K562 (cell line): ENCODE measurements around the gene YAE1. TPM values are rescaled to one million over a fixed set of nuclear protein-coding genes. Genes with fewer than 3 reads are reported as not detected.

Source experiments
- ATAC-seq: fragments of 200-7000 bp; cut with Tn5 transposase; 3 replicates; pipeline ENCODE4 v1.9.1; 2020; ENCODE audit warnings: moderate library complexity
- BruUV-seq: library from RNA; stranded (reverse); fragments of 400-500 nt; replicated peaks from 2 replicates; lab custom pipeline; 2021; lab: Mats Ljungman, UMichigan
- CTCF ChIA-PET: fragments of 300-600 bp; formaldehyde crosslinking; extraction: SDS; loops from one replicate; lab custom pipeline; 2021; ENCODE audit warnings: low intra/inter-chr PET ratio; lab: Yijun Ruan, JAX
- POLR2A ChIA-PET: fragments of 300-600, 350-650 bp; sonication (Branson Sonifier 250); formaldehyde crosslinking; extraction: SDS; loops from one replicate; lab custom pipeline; 2021; ENCODE audit warnings: antibody characterized with exemption, inconsistent platforms; lab: Yijun Ruan, JAX
- DNase-seq, 4 experiments: peaks; one replicate each; pipeline versions ENCODE4 v3.0.0 to v3.0.0-alpha.2; 2011 to 2018; ENCODE audit warnings: low spot score in 3 of 4, mixed read lengths in 3 of 4; ENCODE audit errors: extremely low read depth in 1 of 4
- FAIRE-seq: peaks from 2 replicates; lab custom pipeline; 2011; peaks lifted over from hg19 to GRCh38; lab: Jason Lieb, UNC
- H2AFZ ChIP-seq: 2 replicates; pipeline ENCODE4 v1.6.0; 2011; ENCODE audit warnings: low read depth, low read length, control low read depth, inconsistent platforms
- H3K27ac ChIP-seq: fragments of 200-600 bp; 3 replicates; pipeline ENCODE4 v1.8.0; 2011; ENCODE audit warnings: low read depth, mild to moderate bottlenecking, control low read depth, inconsistent platforms, low read length, moderate library complexity, mixed read lengths; ENCODE audit errors: extremely low read depth
- H3K27me3 ChIP-seq, 2 experiments: fragments of 300-600 bp in 1 of 2; 2 replicates in 1 of 2; 3 replicates in 1 of 2; pipeline versions ENCODE4 v1.6.0 to v1.8.0; 2011; ENCODE audit warnings: inconsistent platforms in 2 of 2, low read length in 2 of 2, mild to moderate bottlenecking in 1 of 2, mixed read lengths in 1 of 2, moderate library complexity in 1 of 2; ENCODE audit not compliant: control insufficient read depth in 2 of 2, insufficient read depth in 2 of 2
- H3K36me3 ChIP-seq: fragments of 300-600 bp; 3 replicates; pipeline ENCODE4 v1.8.0; 2011; ENCODE audit warnings: mild to moderate bottlenecking, low read length, inconsistent platforms; ENCODE audit not compliant: control insufficient read depth, insufficient read depth
- H3K4me1 ChIP-seq, 2 experiments: fragments of 200-600 bp in 1 of 2; replicated peaks in 1 of 2; 2 replicates in 1 of 2; 3 replicates in 1 of 2; pipeline versions ENCODE4 v1.5.1 to v1.8.0; 2011; ENCODE audit warnings: inconsistent platforms in 2 of 2, low read length in 2 of 2, mild to moderate bottlenecking in 1 of 2, mixed read lengths in 1 of 2, moderate library complexity in 1 of 2; ENCODE audit not compliant: control insufficient read depth in 2 of 2, insufficient read depth in 2 of 2
- H3K4me2 ChIP-seq: 2 replicates; pipeline ENCODE4 v1.6.1; 2011; ENCODE audit warnings: low read length, control low read depth, inconsistent platforms, mixed read lengths; ENCODE audit not compliant: insufficient read depth
- H3K4me3 ChIP-seq: fragments of 200-600 bp; sonication (generic), shearing (Covaris generic); 2 replicates; pipeline ENCODE4 v1.5.1; 2016; ENCODE audit warnings: control low read depth, inconsistent platforms
- H3K79me2 ChIP-seq: fragments of 200-600 bp; 3 replicates; pipeline ENCODE4 v1.8.0; 2011; ENCODE audit warnings: low read length, inconsistent platforms; ENCODE audit not compliant: control insufficient read depth, insufficient read depth
- H3K9ac ChIP-seq, 2 experiments: 2 replicates each; pipeline versions ENCODE4 v1.6.0 to v1.6.1; 2011; ENCODE audit warnings: low read depth in 2 of 2, low read length in 2 of 2, control low read depth in 1 of 2, inconsistent platforms in 1 of 2, mild to moderate bottlenecking in 1 of 2, mixed read lengths in 1 of 2; ENCODE audit not compliant: insufficient read depth in 1 of 2
- H3K9me1 ChIP-seq: one replicate; pipeline ENCODE4 v1.6.0; 2011; ENCODE audit warnings: inconsistent platforms, mild to moderate bottlenecking, low read length, moderate library complexity; ENCODE audit not compliant: control insufficient read depth, insufficient read depth
- H3K9me3 ChIP-seq: replicated peaks from 2 replicates; pipeline ENCODE4 v1.5.1; 2011; ENCODE audit warnings: low read depth, low read length, inconsistent platforms; ENCODE audit not compliant: control insufficient read depth, insufficient read depth
- H4K20me1 ChIP-seq: replicated peaks from 2 replicates; pipeline ENCODE4 v1.6.1; 2011; ENCODE audit warnings: low read length, inconsistent platforms, mixed read lengths; ENCODE audit not compliant: control insufficient read depth, insufficient read depth
- CEBPB ChIP-seq: fragments of 450-650 bp; IDR thresholded peaks from 2 replicates; pipeline ENCODE4 v1.6.1; 2016; ENCODE audit warnings: missing genetic modification characterization, missing compliant biosample characterization
- JUND ChIP-seq, 2 experiments: IDR thresholded peaks; 2 replicates in 1 of 2; 3 replicates in 1 of 2; pipeline ENCODE4 v1.6.1; 2011; ENCODE audit warnings: borderline replicate concordance in 2 of 2, low read depth in 2 of 2, low read length in 2 of 2, improper control_type of control experiment in 1 of 2, missing biosample characterization in 1 of 2, missing genetic modification characterization in 1 of 2, missing genetic modification reagents in 1 of 2
- MCM7 ChIP-seq, 2 experiments: fragments of 450-650 bp; IDR thresholded peaks; 2 replicates each; pipeline ENCODE4 v1.6.1; 2016 to 2018
- POLR2A ChIP-seq: fragments of 450-650 bp; conservative IDR thresholded peaks from 2 replicates; pipeline ENCODE4 v1.6.1; 2016
- SAFB2 ChIP-seq: fragments of 200-400 bp; formaldehyde crosslinking; IDR thresholded peaks from 2 replicates; pipeline ENCODE4 v1.6.1; 2018; ENCODE audit warnings: borderline replicate concordance, low read length, low read depth, moderate library complexity; ENCODE audit not compliant: severe bottlenecking
- in situ Hi-C: fragments of 300-500 bp; cut with MboI; formaldehyde crosslinking; loops from 4 replicates; pipeline ENCODE4 v1.15.0; 2018; ENCODE audit warnings: inconsistent platforms, mixed read lengths
- intact Hi-C: fragments of 100-400 bp; cut with micrococcal nuclease; formaldehyde crosslinking; loops from 2 replicates; pipeline ENCODE4 v1.14.2; 2022
- polyA plus RNA-seq, 8 experiments: library from polyadenylated mRNA; depleted of rRNA in 4 of 8; stranded (reverse) in 5 of 8; unstranded in 3 of 8; fragments of >200 nt; fragmentation: Nextera tagmentation in 2 of 8; fragmentation: Illumina TruSeq in 1 of 8; extraction: Ambion mirVana in 2 of 8; extraction: Trizol in 1 of 8; gene quantifications; 2 replicates each; pipeline versions ENCODE4 v1.2.1 to v1.2.3, GENCODE V29; 2011 to 2014; ENCODE audit warnings: inconsistent platforms in 1 of 8, missing spikeins in 1 of 8
- total RNA-seq, 7 experiments: library from RNA; depleted of rRNA in 6 of 7; stranded (reverse); fragments of >200 nt in 6 of 7; fragmentation: Illumina TruSeq in 2 of 7; extraction: Trizol in 2 of 7; gene quantifications; 2 replicates each; pipeline versions ENCODE4 v1.2.1 to v1.2.3, GENCODE V29; 2011 to 2021; ENCODE audit warnings: low replicate concordance in 1 of 7
- TF ChIP-seq, protein P1 (sequence below): sonication (generic); formaldehyde crosslinking; IDR thresholded peaks from 2 replicates; pipeline ENCODE4 v1.8.1; 2022; ENCODE audit warnings: missing genetic modification reagents

The YAE1 gene
- total and polyA plus RNA-seq, 9 of the 15 experiments (the other 6 are each of a cell fraction or from before 2014, with no cell fraction given) = 15.2 to 63.4 (median 30.1) TPM

DNA sequence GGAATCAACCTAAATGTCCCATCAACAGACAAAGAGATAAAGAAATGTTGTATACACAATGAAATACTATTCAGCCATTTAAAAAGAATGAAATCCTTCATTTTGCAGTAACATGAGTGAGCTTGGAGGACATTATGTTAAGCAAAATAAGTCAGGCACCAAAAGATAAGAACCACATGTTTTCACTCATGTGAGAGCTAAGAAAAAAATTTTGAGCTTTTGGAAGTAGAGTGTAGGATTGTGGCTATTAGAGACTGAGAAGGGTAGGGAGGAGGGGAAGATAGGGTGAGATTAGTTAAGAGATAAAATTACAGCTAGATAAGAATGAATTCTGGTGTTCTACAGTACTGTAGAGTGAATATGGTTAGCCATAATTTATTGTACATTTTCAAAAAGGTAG lies 8.3 kb upstream of the YAE1 start:
- Histone ChIP-seq H3K4me2 (no peak overlapping the region), H3K36me3 (no peaks in the 10 kb centered on the region), H3K27me3 (peaks cover 5 to 9% of the 10 kb centered on the region in 2 experiments; a peak in 4 of 5 replicates), H3K27ac (no peak overlapping the region), H3K9ac (no peak overlapping the region), H3K79me2 (no peaks in the 10 kb centered on the region), H4K20me1 (no peaks in the 10 kb centered on the region), H3K9me1 (no peaks in the 10 kb centered on the region), H3K4me1 (no peaks in the 10 kb centered on the region; a peak in 1 of 5 replicates), H2AFZ (no peak overlapping the region), H3K4me3 (no peak overlapping the region), H3K9me3 (no peaks in the 10 kb centered on the region)
- CTCF ChIA-PET = no interaction called here
- FAIRE-seq (no peak), ATAC-seq (no peak)
- in situ Hi-C loops = no loop called here
- no TSS peak for BruUV-seq
- POLR2A ChIA-PET = interaction anchor here (0.6 kb wide), 1 partner anchor 19 kb away, joined by 3 read pairs; no protein-coding TSS in a partner anchor
- no peak for TF ChIP-seq SAFB2
- TF ChIP-seq MCM7 (IDR thresholded peaks at IDR 0.05) = no peak
- TF ChIP-seq CEBPB (tag) = no peak
- no peak for TF ChIP-seq POLR2A
- TF ChIP-seq, protein P1, sequence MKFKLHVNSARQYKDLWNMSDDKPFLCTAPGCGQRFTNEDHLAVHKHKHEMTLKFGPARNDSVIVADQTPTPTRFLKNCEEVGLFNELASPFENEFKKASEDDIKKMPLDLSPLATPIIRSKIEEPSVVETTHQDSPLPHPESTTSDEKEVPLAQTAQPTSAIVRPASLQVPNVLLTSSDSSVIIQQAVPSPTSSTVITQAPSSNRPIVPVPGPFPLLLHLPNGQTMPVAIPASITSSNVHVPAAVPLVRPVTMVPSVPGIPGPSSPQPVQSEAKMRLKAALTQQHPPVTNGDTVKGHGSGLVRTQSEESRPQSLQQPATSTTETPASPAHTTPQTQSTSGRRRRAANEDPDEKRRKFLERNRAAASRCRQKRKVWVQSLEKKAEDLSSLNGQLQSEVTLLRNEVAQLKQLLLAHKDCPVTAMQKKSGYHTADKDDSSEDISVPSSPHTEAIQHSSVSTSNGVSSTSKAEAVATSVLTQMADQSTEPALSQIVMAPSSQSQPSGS (CRISPR knock-in tag) = no peak
- no peak for TF ChIP-seq JUND (IDR thresholded peaks at IDR 0.05; ENCODE audit: borderline replicate concordance, low read depth, low read length)
- TF ChIP-seq JUND (tag; IDR thresholded peaks at IDR 0.05; ENCODE audit: borderline replicate concordance, low read depth, low read length) = no peak
- TF ChIP-seq, all 486 proteins: peak for 0
- DNase-seq = no peak
- intact Hi-C loops = no loop called here
